Fibroblast of lung (primary cell): ENCODE results near the gene YIPF6. TPM values are rescaled to one million over a fixed set of nuclear protein-coding genes. Genes with fewer than 3 reads are reported as not detected.

Source experiments
- DNase-seq, 2 donors: peaks; one replicate each; pipeline versions ENCODE4 v3.0.0 to v3.0.0-alpha.2; 2010; ENCODE audit warnings: low read depth in 2 of 2
- H2AFZ ChIP-seq: 2 replicates; pipeline ENCODE4 v1.5.1; 2012; ENCODE audit warnings: low read length, control low read depth, inconsistent platforms
- H3K27ac ChIP-seq: 2 replicates; pipeline ENCODE4 v1.5.1; 2011; ENCODE audit warnings: low read length, control low read depth; ENCODE audit not compliant: insufficient read depth
- H3K27me3 ChIP-seq: 2 replicates; pipeline ENCODE4 v1.5.1; 2011; ENCODE audit warnings: mild to moderate bottlenecking, low read length; ENCODE audit not compliant: control insufficient read depth, insufficient read depth
- H3K36me3 ChIP-seq: 2 replicates; pipeline ENCODE4 v1.5.1; 2011; ENCODE audit warnings: low read length; ENCODE audit not compliant: control insufficient read depth, insufficient read depth
- H3K4me1 ChIP-seq: 2 replicates; pipeline ENCODE4 v1.5.1; 2011; ENCODE audit warnings: low read length; ENCODE audit not compliant: control insufficient read depth, insufficient read depth; ENCODE audit errors: extremely low read depth
- H3K4me2 ChIP-seq: 2 replicates; pipeline ENCODE4 v1.5.1; 2011; ENCODE audit warnings: low read length, control low read depth; ENCODE audit not compliant: insufficient read depth; ENCODE audit errors: extremely low read depth
- H3K4me3 ChIP-seq, 4 experiments: fragments of 200-600 bp in 1 of 4; sonication (generic) in 1 of 4; replicated peaks in 1 of 4; 2 replicates each; pipeline ENCODE4 v1.5.1; 2011 to 2016; ENCODE audit warnings: low read length in 4 of 4, low read depth in 3 of 4, mild to moderate bottlenecking in 3 of 4, control low read depth in 2 of 4, inconsistent platforms in 1 of 4, mixed read lengths in 1 of 4; ENCODE audit not compliant: insufficient read depth in 1 of 4; ENCODE audit errors: control extremely low read depth in 1 of 4
- H3K79me2 ChIP-seq: 2 replicates; pipeline ENCODE4 v1.5.1; 2012; ENCODE audit warnings: mild to moderate bottlenecking, low read length, inconsistent platforms; ENCODE audit not compliant: control insufficient read depth, insufficient read depth
- H3K9ac ChIP-seq: 2 replicates; pipeline ENCODE4 v1.5.1; 2011; ENCODE audit warnings: mild to moderate bottlenecking, low read length, control low read depth; ENCODE audit not compliant: insufficient read depth
- H3K9me3 ChIP-seq: 2 replicates; pipeline ENCODE4 v1.5.1; 2012; ENCODE audit warnings: low read depth, low read length; ENCODE audit not compliant: control insufficient read depth, insufficient read depth
- H4K20me1 ChIP-seq: 2 replicates; pipeline ENCODE4 v1.5.1; 2011; ENCODE audit warnings: low read length; ENCODE audit not compliant: control insufficient read depth, insufficient read depth; ENCODE audit errors: extremely low read depth
- EZH2 ChIP-seq: IDR thresholded peaks from 2 replicates; pipeline ENCODE4 v1.5.1; 2012; ENCODE audit warnings: low read length, control low read depth, mild to moderate bottlenecking; ENCODE audit errors: missing control alignments
- polyA plus RNA-seq, 2 donors: library from polyadenylated mRNA; depleted of rRNA in 1 of 2; stranded (reverse) in 1 of 2; unstranded in 1 of 2; fragments of >200 nt; gene quantifications; 2 replicates each; pipeline ENCODE4 v1.2.1, GENCODE V29; 2011 to 2012; ENCODE audit warnings: missing spikeins in 1 of 2
- total RNA-seq: library from RNA; depleted of rRNA; stranded (reverse); fragments of >200 nt; gene quantifications from 2 replicates; pipeline ENCODE4 v1.2.1, GENCODE V29; 2014
- TF ChIP-seq, protein P1 (sequence below), 2 donors: IDR thresholded peaks in 1 of 2; conservative IDR thresholded peaks in 1 of 2; 1 replicate in 1 of 2; 2 replicates in 1 of 2; pipeline ENCODE4 v1.5.1; 2011 to 2012; ENCODE audit warnings: low read length in 2 of 2, control low read depth in 1 of 2, inconsistent platforms in 1 of 2, low read depth in 1 of 2, mild to moderate bottlenecking in 1 of 2

The YIPF6 gene
- total and polyA plus RNA-seq, 2 donors (not counting 1 experiment from before 2014, with no cell fraction given), result 25.8 to 28.7 TPM

DNA sequence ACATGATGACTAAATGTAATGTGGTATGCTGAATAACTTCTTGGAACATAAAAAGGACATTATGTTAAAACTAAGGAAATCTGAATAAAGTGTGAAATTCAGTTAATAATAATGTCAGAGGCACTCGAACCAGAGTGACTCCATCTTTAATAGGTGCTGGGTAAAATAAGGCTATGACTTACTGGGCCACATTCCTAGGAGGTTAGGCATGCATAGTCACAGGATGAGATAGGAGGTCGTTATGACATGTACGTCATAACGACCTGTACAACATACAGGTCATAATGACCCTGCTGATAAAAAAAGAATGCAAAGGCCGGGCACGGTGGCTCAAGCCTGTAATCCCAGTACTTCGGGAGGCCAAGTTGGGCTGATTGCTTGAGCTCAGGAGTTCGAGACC, 36.7 kb upstream of the YIPF6 start:
- no peaks in the 10 kb centered on the region for H3K27me3 ChIP-seq
- H2AFZ ChIP-seq, result no peak overlapping the region
- H3K27ac ChIP-seq, result no peak overlapping the region
- H3K79me2 ChIP-seq, result no peaks in the 10 kb centered on the region
- DNase-seq, result peak in 1 of 2 donors; percentile 66
- H3K36me3 ChIP-seq, result no peaks in the 10 kb centered on the region
- no peaks in the 10 kb centered on the region for H3K9me3 ChIP-seq
- peaks cover 2% of the 10 kb centered on the region for H3K4me1 ChIP-seq
- no peak overlapping the region for H3K9ac ChIP-seq
- H4K20me1 ChIP-seq, result no peaks in the 10 kb centered on the region
- no peak overlapping the region for H3K4me3 ChIP-seq
- H3K4me2 ChIP-seq, result no peak overlapping the region
- no peak for TF ChIP-seq EZH2
- TF ChIP-seq, protein P1, sequence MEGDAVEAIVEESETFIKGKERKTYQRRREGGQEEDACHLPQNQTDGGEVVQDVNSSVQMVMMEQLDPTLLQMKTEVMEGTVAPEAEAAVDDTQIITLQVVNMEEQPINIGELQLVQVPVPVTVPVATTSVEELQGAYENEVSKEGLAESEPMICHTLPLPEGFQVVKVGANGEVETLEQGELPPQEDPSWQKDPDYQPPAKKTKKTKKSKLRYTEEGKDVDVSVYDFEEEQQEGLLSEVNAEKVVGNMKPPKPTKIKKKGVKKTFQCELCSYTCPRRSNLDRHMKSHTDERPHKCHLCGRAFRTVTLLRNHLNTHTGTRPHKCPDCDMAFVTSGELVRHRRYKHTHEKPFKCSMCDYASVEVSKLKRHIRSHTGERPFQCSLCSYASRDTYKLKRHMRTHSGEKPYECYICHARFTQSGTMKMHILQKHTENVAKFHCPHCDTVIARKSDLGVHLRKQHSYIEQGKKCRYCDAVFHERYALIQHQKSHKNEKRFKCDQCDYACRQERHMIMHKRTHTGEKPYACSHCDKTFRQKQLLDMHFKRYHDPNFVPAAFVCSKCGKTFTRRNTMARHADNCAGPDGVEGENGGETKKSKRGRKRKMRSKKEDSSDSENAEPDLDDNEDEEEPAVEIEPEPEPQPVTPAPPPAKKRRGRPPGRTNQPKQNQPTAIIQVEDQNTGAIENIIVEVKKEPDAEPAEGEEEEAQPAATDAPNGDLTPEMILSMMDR (conservative IDR thresholded peaks at IDR 0.05 in 1 of 2, IDR thresholded peaks at IDR 0.05 in 1 of 2; ENCODE audit: low read depth in 1 of 2, low read length in 2 of 2), result no peak

DNA sequence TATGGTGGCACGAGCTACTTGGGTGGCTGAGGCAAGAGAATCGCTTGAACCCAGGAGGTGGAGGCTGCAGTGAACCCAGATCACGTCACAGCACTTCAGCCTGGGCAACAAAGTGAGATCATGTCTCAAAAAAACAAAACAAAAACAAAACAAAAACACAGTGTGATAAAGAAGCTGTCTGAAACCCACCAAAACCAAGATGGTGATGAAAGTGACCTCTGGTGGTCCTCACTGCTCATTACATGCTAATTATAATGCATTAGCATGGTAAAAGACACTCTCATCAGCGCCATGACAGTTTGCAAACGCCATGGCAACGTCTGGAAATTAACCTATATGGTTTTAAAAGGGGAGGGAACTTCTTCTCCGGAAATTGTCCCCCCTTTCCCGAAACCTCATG, 36.2 kb upstream of the YIPF6 start:
- TF ChIP-seq EZH2, result no peak
- TF ChIP-seq, protein P1 (conservative IDR thresholded peaks at IDR 0.05 in 1 of 2, IDR thresholded peaks at IDR 0.05 in 1 of 2; ENCODE audit: low read depth in 1 of 2, low read length in 2 of 2), result peak; percentile 39 to 50
- Histone ChIP-seq H3K36me3 (no peaks in the 10 kb centered on the region), H2AFZ (no peak overlapping the region), H3K79me2 (no peaks in the 10 kb centered on the region), H4K20me1 (no peaks in the 10 kb centered on the region), H3K27ac (no peak overlapping the region), H3K9me3 (no peaks in the 10 kb centered on the region), H3K9ac (no peak overlapping the region), H3K4me3 (no peak overlapping the region), H3K4me1 (peaks cover 2% of the 10 kb centered on the region), H3K27me3 (no peaks in the 10 kb centered on the region), H3K4me2 (no peak overlapping the region)
- DNase-seq, result peak; percentile 26 to 58

DNA sequence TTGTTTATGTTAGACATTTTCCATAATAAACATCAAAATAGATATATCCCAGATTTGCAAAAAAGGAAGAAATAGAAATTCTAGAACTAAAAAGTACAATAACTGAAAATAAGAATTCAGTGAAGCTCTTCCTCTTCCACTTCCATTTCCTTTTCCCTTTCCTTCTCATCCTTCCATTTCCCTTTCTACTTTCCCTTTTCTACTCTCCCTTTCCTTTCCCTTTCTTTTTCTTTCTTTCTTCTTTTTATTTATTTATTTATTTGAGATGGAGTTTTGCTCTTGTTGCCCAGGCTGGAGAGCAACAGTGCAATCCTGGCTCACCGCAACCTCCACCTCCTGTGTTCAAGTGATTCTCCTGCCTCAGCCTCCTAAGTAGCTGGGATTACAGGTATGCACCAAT, 35.0 kb upstream of the YIPF6 start:
- no peak overlapping the region for H3K9ac ChIP-seq
- DNase-seq, result no peak

More for the DNA sequence above, 35.0 kb upstream of the YIPF6 start:
- Histone ChIP-seq H2AFZ (no peak overlapping the region), H3K9me3 (no peaks in the 10 kb centered on the region), H3K27me3 (no peaks in the 10 kb centered on the region), H3K36me3 (no peaks in the 10 kb centered on the region), H3K4me1 (peaks cover 2% of the 10 kb centered on the region), H3K27ac (no peak overlapping the region), H3K4me3 (no peak overlapping the region), H4K20me1 (no peaks in the 10 kb centered on the region), H3K79me2 (no peaks in the 10 kb centered on the region), H3K4me2 (no peak overlapping the region)
- TF ChIP-seq, protein P1 (conservative IDR thresholded peaks at IDR 0.05 in 1 of 2, IDR thresholded peaks at IDR 0.05 in 1 of 2; ENCODE audit: low read depth in 1 of 2, low read length in 2 of 2), result no peak
- no peak for TF ChIP-seq EZH2
